IPS-18c (cell line): ENCODE results near the gene FAM200C.

Source experiments
- H3K4me3 ChIP-seq: 2 replicates; pipeline ENCODE4 v1.7.0; 2013; ENCODE audit warnings: low read depth, mild to moderate bottlenecking, low read length, moderate library complexity; ENCODE audit not compliant: insufficient read depth
- H3K9me3 ChIP-seq: one replicate; pipeline ENCODE4 v1.6.1; 2013; ENCODE audit warnings: mild to moderate bottlenecking, low read length, moderate library complexity; ENCODE audit not compliant: control insufficient read depth, insufficient read depth

FAM200C gene

DNA sequence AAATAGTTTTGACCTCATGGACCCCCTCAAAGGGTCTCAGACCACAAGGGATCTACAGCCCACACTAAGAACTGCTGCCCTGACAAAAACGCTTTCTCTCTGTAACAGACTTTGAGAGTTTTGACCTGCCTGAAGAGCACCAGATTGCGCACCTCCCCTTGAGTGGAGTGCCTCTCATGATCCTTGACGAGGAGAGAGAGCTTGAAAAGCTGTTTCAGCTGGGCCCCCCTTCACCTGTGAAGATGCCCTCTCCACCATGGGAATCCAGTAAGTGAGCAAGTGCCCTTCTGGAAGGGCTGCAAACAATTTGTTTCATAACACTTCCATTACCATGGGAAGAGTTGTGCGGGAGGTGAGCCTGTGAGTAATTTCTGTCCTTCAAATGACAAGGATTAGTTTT is 27.8 kb upstream of the FAM200C start:
- H3K4me3 ChIP-seq, result no peak overlapping the region
- no peaks in the 10 kb centered on the region for H3K9me3 ChIP-seq

GRCh38 chr5:160423099-160423498 is 23.2 kb upstream of the FAM200C start:
- H3K9me3 ChIP-seq, result no peaks in the 10 kb centered on the region
- peak overlapping the region; percentile 36 for H3K4me3 ChIP-seq

GRCh38 chr5:160421625-160422258 is 21.9 kb upstream of the FAM200C start, which contains the start of gene PTTG1:
TSS of gene PTTG1 (plus strand) at chr5:160421855. CDS start at chr5:160422313, 458 bp downstream.
- Histone ChIP-seq H3K4me3 (peak within 1 kb of the TSS; percentile 82), H3K9me3 (no peaks in the 10 kb centered on the region)

GRCh38 chr5:160420331-160420610 is 20.4 kb upstream of the FAM200C start:
- Histone ChIP-seq H3K9me3 (no peaks in the 10 kb centered on the region), H3K4me3 (no peak overlapping the region)

GRCh38 chr5:160419458-160420330 is 19.8 kb upstream of the FAM200C start:
- Histone ChIP-seq H3K9me3 (no peaks in the 10 kb centered on the region), H3K4me3 (peak overlapping the region; percentile 79)

GRCh38 chr5:160418561-160419457 is 19.0 kb upstream of the FAM200C start, which contains the start of gene SLU7:
TSS of gene SLU7 (minus strand) at chr5:160419081. CDS start at chr5:160415294, 3,787 bp downstream.
- peak within 1 kb of the TSS; percentile 79 for H3K4me3 ChIP-seq
- no peaks in the 10 kb centered on the region for H3K9me3 ChIP-seq

GRCh38 chr5:160398806-160399205 is 1.0 kb downstream of the FAM200C start:
- Histone ChIP-seq H3K4me3 (peak overlapping the region; percentile 22), H3K9me3 (no peaks in the 10 kb centered on the region)

- Histone ChIP-seq H3K9me3 (no peaks in the 10 kb centered on the region), H3K4me3 (no peak overlapping the region)
Measured at GRCh38 chr5:160397492-160397891, 2.4 kb downstream of the FAM200C start.

DNA sequence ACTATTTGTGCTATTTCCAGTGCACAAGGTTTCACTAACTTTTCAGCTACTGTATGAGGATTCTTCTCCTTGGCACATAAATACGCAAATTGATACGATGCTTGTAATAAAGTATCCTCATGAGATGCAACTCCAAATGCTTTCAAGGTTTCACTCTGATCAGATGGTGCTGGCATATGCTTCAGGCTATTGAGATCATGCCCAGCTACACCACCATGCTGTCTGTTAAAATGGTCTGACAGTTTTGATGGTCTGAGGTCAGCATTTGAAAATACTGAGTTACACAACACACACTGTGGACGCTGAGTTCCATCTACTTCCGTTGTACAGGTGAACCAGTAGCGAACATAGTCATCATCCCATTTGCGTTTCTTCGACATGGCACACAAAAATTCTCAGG is 4.7 kb downstream of the FAM200C start:
- H3K4me3 ChIP-seq, result no peak overlapping the region
- no peaks in the 10 kb centered on the region for H3K9me3 ChIP-seq

- H3K9me3 ChIP-seq, result no peaks in the 10 kb centered on the region
Measured at GRCh38 chr5:160390787-160391696, 8.8 kb downstream of the FAM200C start.

GRCh38 chr5:160387445-160387844 is 12.4 kb downstream of the FAM200C start:
- H3K4me3 ChIP-seq, result no peak overlapping the region
- no peaks in the 10 kb centered on the region for H3K9me3 ChIP-seq

More at GRCh38 chr5:160390787-160391696, 8.8 kb downstream of the FAM200C start:
- no peak overlapping the region for H3K4me3 ChIP-seq

GRCh38 chr5:160385496-160385895 is 14.4 kb downstream of the FAM200C start:
- Histone ChIP-seq H3K4me3 (no peak overlapping the region), H3K9me3 (no peaks in the 10 kb centered on the region)

GRCh38 chr5:160384681-160385080 is 15.2 kb downstream of the FAM200C start:
- Histone ChIP-seq H3K4me3 (no peak overlapping the region), H3K9me3 (no peaks in the 10 kb centered on the region)

DNA sequence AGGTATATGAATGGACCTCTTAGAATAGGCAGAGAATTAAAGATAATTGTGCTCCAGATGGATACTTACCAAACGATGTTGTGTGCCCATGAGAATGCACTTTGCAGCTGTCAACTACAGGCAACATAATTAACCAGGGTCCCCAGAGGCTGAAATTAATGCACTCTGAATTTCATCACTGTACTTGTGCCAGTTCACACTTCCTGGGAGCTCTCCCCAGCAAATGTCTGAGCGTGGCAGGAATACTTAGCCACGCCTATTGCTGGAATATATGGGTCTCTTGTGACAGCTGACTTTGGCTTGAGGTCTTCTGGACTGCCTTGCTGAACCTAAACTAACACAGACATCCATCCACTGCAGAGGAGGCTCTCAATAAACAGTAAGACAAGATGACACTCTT is 17.5 kb downstream of the FAM200C start:
- Histone ChIP-seq H3K9me3 (no peaks in the 10 kb centered on the region), H3K4me3 (no peak overlapping the region)

DNA sequence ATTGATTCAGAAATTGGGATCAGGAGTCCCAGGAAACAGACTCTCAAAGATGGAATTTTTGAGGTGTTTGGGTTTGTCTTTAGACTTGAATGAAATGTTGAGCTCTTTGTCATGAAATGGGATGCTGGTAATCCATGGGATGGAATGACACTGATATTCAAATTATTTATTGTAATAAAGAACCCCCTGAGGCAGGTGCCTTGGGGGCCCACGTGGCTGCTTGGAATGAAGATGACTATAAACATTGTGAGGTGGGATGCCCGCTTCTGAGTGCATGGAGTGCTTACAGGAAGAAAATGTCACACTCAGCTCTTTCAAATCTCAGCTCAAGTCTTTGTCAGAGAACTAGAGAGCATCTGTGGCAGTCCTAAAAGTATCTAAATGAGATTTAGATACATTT is 19.8 kb downstream of the FAM200C start:
- H3K4me3 ChIP-seq, result no peak overlapping the region
- no peaks in the 10 kb centered on the region for H3K9me3 ChIP-seq

DNA sequence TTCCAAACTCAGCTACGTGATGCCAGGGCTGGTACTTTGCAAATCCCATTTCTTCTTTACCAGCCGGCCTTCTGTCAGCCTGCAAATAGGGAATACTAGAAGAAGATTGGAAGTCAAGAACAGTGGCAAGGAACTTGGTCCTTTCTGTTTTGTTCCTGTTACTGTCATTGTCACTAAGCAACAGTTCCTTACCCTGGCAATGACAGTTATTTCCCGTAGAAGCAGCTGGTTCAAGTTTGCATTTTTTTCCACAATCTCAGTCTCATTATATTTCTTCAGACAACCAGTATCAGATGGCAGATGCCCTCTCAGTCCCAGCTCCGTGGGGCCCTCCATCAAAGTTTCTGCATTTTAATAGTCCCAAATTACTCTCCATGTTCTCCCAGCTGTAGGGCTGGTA is 20.3 kb downstream of the FAM200C start:
- no peaks in the 10 kb centered on the region for H3K9me3 ChIP-seq
- H3K4me3 ChIP-seq, result no peak overlapping the region

- no peak overlapping the region for H3K4me3 ChIP-seq
- no peaks in the 10 kb centered on the region for H3K9me3 ChIP-seq
Measured at GRCh38 chr5:160378330-160378729, 21.5 kb downstream of the FAM200C start.
